ENCODE data around the gene AMH. TPM values are rescaled to one million over a fixed set of nuclear protein-coding genes. Genes with fewer than 3 reads are reported as not detected.
"Not testable (repeated sequence)": the region's sequence is repeated elsewhere in the genome, so short reads cannot be mapped to it uniquely, and the experiment has no call there.

AMH gene
- total RNA-seq, 1 donor from 2014 or later = 79.1 TPM

DNA sequence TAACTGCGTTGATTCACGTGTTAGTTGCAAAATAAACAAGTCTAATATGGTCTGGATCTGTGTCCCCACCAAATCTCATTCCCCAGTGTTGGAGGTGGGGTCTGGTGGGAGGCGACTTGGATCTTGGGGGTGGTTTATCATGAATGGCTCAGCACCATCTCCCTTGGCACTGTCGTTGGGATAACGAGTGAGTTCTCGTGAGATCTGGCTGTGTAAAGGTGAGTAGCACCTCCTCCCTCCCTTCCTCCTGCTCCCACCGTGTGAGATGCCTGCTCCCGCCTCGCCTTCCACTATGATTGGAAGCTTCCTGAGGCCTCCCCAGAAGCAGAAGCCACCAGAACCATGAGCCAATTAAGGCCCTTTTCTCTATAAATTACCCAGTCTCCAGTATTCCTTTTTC, 28.0 kb downstream of the AMH start:
- TF ChIP-seq, protein P1, sequence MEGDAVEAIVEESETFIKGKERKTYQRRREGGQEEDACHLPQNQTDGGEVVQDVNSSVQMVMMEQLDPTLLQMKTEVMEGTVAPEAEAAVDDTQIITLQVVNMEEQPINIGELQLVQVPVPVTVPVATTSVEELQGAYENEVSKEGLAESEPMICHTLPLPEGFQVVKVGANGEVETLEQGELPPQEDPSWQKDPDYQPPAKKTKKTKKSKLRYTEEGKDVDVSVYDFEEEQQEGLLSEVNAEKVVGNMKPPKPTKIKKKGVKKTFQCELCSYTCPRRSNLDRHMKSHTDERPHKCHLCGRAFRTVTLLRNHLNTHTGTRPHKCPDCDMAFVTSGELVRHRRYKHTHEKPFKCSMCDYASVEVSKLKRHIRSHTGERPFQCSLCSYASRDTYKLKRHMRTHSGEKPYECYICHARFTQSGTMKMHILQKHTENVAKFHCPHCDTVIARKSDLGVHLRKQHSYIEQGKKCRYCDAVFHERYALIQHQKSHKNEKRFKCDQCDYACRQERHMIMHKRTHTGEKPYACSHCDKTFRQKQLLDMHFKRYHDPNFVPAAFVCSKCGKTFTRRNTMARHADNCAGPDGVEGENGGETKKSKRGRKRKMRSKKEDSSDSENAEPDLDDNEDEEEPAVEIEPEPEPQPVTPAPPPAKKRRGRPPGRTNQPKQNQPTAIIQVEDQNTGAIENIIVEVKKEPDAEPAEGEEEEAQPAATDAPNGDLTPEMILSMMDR (conservative IDR thresholded peaks at IDR 0.05) = no peak
- no peak overlapping the region for H3K27ac Mint-ChIP-seq (ENCODE audit: unreplicated experiment)
- no peaks in the 10 kb centered on the region for H3K9me3 Mint-ChIP-seq
- no peak for DNase-seq (ENCODE audit: low read depth, low spot score)
- H3K36me3 Mint-ChIP-seq (ENCODE audit: low read depth) = peaks cover 8% of the 10 kb centered on the region
- peaks cover 13% of the 10 kb centered on the region for H3K27me3 Mint-ChIP-seq (ENCODE audit: low read depth)
- peaks cover 19% of the 10 kb centered on the region for H3K4me1 Mint-ChIP-seq
- H3K4me3 Mint-ChIP-seq = peak overlapping the region; percentile 25

DNA sequence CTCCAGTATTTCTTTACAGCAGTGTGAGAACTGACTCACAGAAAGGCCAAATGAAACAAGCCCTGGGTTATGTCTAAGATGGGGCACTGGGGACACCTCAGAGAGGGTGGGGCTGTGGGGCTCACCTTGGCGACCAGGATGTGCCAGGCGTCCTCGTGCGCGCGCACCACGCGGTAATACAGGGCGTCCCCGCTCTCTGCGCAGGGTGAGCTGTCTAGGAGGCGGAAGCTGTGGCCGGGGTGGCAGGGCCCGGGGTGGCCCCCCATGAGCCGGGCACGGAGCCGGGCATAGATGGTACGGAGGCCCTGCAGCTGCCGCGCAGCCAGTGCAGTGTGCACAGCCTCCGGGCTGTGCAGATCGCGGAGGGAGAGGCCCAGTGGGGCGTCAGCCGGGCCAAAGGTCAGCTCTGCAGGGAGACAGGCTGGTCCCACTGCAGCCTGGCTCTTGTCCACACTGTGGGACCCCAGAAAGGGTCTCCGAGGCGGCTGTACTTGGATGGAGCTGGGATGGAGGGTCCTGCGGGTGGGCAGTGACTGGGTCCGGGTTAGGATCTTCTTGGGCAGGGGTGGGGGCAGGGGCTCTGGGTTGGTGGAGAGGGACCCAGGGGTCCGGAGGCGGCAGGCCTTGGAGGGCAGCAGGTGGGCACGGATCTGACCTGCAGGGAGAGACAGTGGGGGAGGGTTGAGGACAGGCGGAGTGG, 29.5 kb downstream of the AMH start:
- DNase-seq (ENCODE audit: low read depth, low spot score) = no peak
- Mint-ChIP-seq H3K9me3 (no peaks in the 10 kb centered on the region), H3K4me1 (peaks cover 17% of the 10 kb centered on the region), H3K4me3 (peak overlapping the region; percentile 34), H3K36me3 (ENCODE audit: low read depth) (peaks cover 8% of the 10 kb centered on the region), H3K27ac (ENCODE audit: unreplicated experiment) (no peak overlapping the region), H3K27me3 (ENCODE audit: low read depth) (peaks cover 22% of the 10 kb centered on the region)
- TF ChIP-seq, protein P1 (conservative IDR thresholded peaks at IDR 0.05) = no peak

DNA sequence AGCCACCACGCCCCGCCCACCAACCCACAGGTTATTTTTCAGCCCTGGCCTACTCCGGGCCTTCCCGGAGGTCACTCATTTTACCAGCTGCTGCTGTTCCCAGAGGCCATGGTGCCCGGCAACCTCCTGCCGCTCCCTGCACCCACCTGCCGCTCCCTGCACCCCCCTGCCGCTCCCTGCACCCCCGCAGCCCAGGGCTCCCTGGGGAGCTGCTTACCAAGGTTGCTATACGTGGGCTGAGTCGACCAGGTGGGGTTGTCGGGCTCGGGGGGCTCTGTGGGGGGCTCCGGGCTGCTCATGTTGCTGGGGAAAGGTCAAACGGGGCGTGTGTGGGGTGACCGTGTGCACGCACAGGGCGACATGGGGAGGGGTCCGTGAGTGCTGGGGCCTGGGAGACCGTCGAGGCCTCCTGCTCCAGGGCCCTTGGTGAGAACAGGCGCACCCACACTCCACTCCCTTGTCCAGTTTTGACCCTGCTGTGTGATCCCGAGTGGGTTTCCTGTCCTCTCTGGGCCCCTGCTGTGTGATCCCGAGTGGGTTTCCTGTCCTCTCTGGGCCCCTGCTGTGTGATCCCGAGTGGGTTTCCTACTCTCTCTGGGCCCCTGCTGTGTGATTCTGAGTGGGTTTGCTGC, 31.6 kb downstream of the AMH start:
- H3K27ac Mint-ChIP-seq (ENCODE audit: unreplicated experiment) = no peak overlapping the region
- TF ChIP-seq, protein P1 (conservative IDR thresholded peaks at IDR 0.05) = no peak
- no peak for DNase-seq (ENCODE audit: low read depth, low spot score)
- no peaks in the 10 kb centered on the region for H3K36me3 Mint-ChIP-seq (ENCODE audit: low read depth)
- H3K4me3 Mint-ChIP-seq = no peak overlapping the region
- peaks cover 5% of the 10 kb centered on the region for H3K4me1 Mint-ChIP-seq
- no peaks in the 10 kb centered on the region for H3K9me3 Mint-ChIP-seq
- H3K27me3 Mint-ChIP-seq (ENCODE audit: low read depth) = peaks cover 15% of the 10 kb centered on the region

DNA sequence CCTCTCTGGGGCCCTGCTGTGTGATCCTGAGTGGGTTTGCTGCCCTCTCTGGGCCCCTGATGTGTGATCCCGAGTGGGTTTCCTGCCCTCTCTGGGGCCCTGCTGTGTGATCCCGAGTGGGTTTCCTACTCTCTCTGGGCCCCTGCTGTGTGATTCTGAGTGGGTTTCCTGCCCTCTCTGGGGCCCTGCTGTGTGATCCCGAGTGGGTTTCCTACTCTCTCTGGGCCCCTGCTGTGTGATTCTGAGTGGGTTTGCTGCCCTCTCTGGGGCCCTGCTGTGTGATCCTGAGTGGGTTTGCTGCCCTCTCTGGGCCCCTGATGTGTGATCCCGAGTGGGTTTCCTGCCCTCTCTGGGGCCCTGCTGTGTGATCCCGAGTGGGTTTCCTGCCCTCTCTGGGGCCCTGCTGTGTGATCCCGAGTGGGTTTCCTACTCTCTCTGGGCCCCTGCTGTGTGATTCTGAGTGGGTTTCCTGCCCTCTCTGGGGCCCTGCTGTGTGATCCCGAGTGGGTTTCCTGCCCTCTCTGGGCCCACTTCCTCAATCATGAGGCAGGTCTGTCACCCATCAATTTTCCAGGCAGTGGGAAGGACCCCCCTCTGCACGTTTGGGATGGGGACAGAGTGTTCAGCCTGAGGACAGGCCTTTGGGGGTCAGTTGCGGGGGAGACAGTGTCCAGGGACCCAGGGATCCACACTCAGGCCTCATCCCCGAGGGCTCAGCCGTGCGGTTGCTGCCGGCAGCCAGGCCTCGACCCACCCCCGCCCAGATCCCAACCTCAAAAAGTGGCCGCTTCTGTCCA, 32.3 kb downstream of the AMH start:
- not testable (repeated sequence) for H3K4me1 Mint-ChIP-seq; H3K27ac Mint-ChIP-seq (ENCODE audit: unreplicated experiment); DNase-seq (ENCODE audit: low read depth, low spot score); H3K4me3 Mint-ChIP-seq; H3K9me3 Mint-ChIP-seq; H3K36me3 Mint-ChIP-seq (ENCODE audit: low read depth)
- H3K27me3 Mint-ChIP-seq (ENCODE audit: low read depth) = peaks cover 20% of the 10 kb centered on the region

DNA sequence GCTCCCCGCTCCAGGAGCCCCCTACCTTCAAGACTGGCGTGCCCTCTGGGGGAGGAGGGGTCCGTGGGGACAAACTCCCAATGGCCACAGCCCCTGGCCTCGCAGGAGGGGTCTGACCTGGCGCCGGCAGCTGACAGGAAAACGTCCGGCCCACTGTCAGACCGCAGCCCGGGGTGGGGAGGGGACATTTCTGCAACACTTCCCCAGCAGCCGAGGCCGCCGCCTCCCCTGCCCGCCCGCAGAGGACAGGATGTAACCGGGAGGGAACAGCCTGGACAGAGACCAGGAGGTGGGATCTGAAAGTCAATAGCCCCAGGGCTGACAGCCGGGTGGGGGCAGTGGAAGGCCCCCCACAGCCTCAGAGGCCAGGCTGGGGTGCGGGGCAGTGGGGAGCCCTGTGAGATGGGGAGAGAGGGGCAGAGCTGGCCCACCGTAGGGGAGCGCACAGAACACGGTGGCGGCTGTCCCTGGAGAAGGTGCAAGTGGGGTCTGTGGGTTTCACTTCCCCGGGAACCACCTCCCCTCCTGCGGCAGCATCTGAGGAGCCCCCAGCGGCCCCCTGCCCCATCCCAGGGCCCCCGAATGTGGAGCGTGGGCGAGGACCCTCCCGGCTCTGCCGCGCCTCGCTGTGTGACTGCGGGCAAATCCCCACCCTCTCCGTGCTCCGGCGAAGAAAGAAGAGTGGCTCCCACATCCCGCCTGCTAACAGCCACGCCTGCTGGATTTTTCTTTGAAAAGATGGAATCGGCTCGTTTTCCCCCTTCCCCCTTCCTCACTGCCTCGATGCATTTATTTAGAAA, 33.1 kb downstream of the AMH start, which contains the start of gene PEAK3:
TSS of gene PEAK3 (minus strand) at position 114 of the 800 bp plus-strand sequence. CDS start 1,244 bp downstream, outside the sequence.
- H3K27me3 Mint-ChIP-seq (ENCODE audit: low read depth) = peaks cover 26% of the 10 kb centered on the region
- peaks cover 5% of the 10 kb centered on the region for H3K4me1 Mint-ChIP-seq
- H3K9me3 Mint-ChIP-seq = no peaks in the 10 kb centered on the region
- H3K36me3 Mint-ChIP-seq (ENCODE audit: low read depth) = no peaks in the 10 kb centered on the region
- peak within 1 kb of the TSS; percentile 63 for H3K4me3 Mint-ChIP-seq
- DNase-seq (ENCODE audit: low read depth, low spot score) = peak; percentile 47
- TF ChIP-seq, protein P1 (conservative IDR thresholded peaks at IDR 0.05) = no peak
- H3K27ac Mint-ChIP-seq (ENCODE audit: unreplicated experiment) = no peak within 1 kb of the TSS

Data from neural crest cell (in vitro differentiated cells).